Measurements from ENCODE around the gene PPM1L.
A peak's percentile ranks its signal among the peaks of the same experiment; 100 is the strongest.

The PPM1L gene

GRCh38 chr3:161084277-161084676, 328.2 kb downstream of the PPM1L start:
- H4K20me1 ChIP-seq (ENCODE audit: insufficient read depth, low read length), result no peaks in the 10 kb centered on the region
- no peak overlapping the region for H3K4me2 ChIP-seq (ENCODE audit: insufficient read depth, low read length)
- no peaks in the 10 kb centered on the region for H3K9me3 ChIP-seq (ENCODE audit: insufficient read depth, low read length, severe bottlenecking)
- H3K36me3 ChIP-seq (ENCODE audit: insufficient read depth, low read length), result no peaks in the 10 kb centered on the region
- no peak overlapping the region for H3K9ac ChIP-seq (ENCODE audit: low read depth, low read length)
- ATAC-seq (ENCODE audit: insufficient read depth, low read depth) (no peak), DNase-seq (no peak)
- no peak overlapping the region for H3K27ac ChIP-seq (ENCODE audit: low read length)
- H3K27me3 ChIP-seq (ENCODE audit: insufficient read depth, low read length, poor library complexity), result no peaks in the 10 kb centered on the region
- H2AFZ ChIP-seq (ENCODE audit: low read depth, low read length), result no peak overlapping the region
- H3K79me2 ChIP-seq (ENCODE audit: insufficient read depth, low read length), result no peaks in the 10 kb centered on the region
- H3K4me3 ChIP-seq (ENCODE audit: low read depth in 1 of 2, low read length in 2 of 2), result no peak overlapping the region
- peaks cover 10% of the 10 kb centered on the region for H3K4me1 ChIP-seq (ENCODE audit: insufficient read depth, low read length)
- no peak for TF ChIP-seq EZH2 (IDR thresholded peaks at IDR 0.05; ENCODE audit: borderline replicate concordance, low read depth, low read length, severe bottlenecking)
- no peak for TF ChIP-seq CTCF (IDR thresholded peaks at IDR 0.05; ENCODE audit: borderline replicate concordance, extremely low read depth, low read length, poor library complexity, severe bottlenecking)

GRCh38 chr3:161093895-161094294, 337.9 kb downstream of the PPM1L start:
- Histone ChIP-seq H2AFZ (ENCODE audit: low read depth, low read length) (no peak overlapping the region), H3K9me3 (ENCODE audit: insufficient read depth, low read length, severe bottlenecking) (no peaks in the 10 kb centered on the region), H3K4me2 (ENCODE audit: insufficient read depth, low read length) (no peak overlapping the region), H3K79me2 (ENCODE audit: insufficient read depth, low read length) (no peaks in the 10 kb centered on the region), H3K27me3 (ENCODE audit: insufficient read depth, low read length, poor library complexity) (no peaks in the 10 kb centered on the region), H3K27ac (ENCODE audit: low read length) (no peak overlapping the region), H3K4me3 (ENCODE audit: low read depth in 1 of 2, low read length in 2 of 2) (no peak overlapping the region), H3K36me3 (ENCODE audit: insufficient read depth, low read length) (no peaks in the 10 kb centered on the region), H3K4me1 (ENCODE audit: insufficient read depth, low read length) (no peaks in the 10 kb centered on the region), H3K9ac (ENCODE audit: low read depth, low read length) (no peak overlapping the region), H4K20me1 (ENCODE audit: insufficient read depth, low read length) (no peaks in the 10 kb centered on the region)
- TF ChIP-seq CTCF (IDR thresholded peaks at IDR 0.05; ENCODE audit: borderline replicate concordance, extremely low read depth, low read length, poor library complexity, severe bottlenecking) (no peak), EZH2 (IDR thresholded peaks at IDR 0.05; ENCODE audit: borderline replicate concordance, low read depth, low read length, severe bottlenecking) (no peak)
- DNase-seq (no peak), ATAC-seq (ENCODE audit: insufficient read depth, low read depth) (no peak)

GRCh38 chr3:161096771-161097367, 340.8 kb downstream of the PPM1L start:
- Histone ChIP-seq H3K36me3 (ENCODE audit: insufficient read depth, low read length) (no peaks in the 10 kb centered on the region), H3K4me2 (ENCODE audit: insufficient read depth, low read length) (no peak overlapping the region), H3K27ac (ENCODE audit: low read length) (no peak overlapping the region), H3K4me1 (ENCODE audit: insufficient read depth, low read length) (no peaks in the 10 kb centered on the region), H3K27me3 (ENCODE audit: insufficient read depth, low read length, poor library complexity) (no peaks in the 10 kb centered on the region), H3K79me2 (ENCODE audit: insufficient read depth, low read length) (no peaks in the 10 kb centered on the region), H3K9me3 (ENCODE audit: insufficient read depth, low read length, severe bottlenecking) (no peaks in the 10 kb centered on the region), H3K4me3 (ENCODE audit: low read depth in 1 of 2, low read length in 2 of 2) (no peak overlapping the region), H3K9ac (ENCODE audit: low read depth, low read length) (no peak overlapping the region), H4K20me1 (ENCODE audit: insufficient read depth, low read length) (no peaks in the 10 kb centered on the region), H2AFZ (ENCODE audit: low read depth, low read length) (no peak overlapping the region)
- peak; percentile 67; the same call in 2 of the 3 replicates for ATAC-seq (ENCODE audit: insufficient read depth, low read depth)
- peak; percentile 41 for DNase-seq
- no peak for TF ChIP-seq EZH2 (IDR thresholded peaks at IDR 0.05; ENCODE audit: borderline replicate concordance, low read depth, low read length, severe bottlenecking)
- TF ChIP-seq CTCF (IDR thresholded peaks at IDR 0.05; ENCODE audit: borderline replicate concordance, extremely low read depth, low read length, poor library complexity, severe bottlenecking), result peak; percentile 63
